Neural crest cell (in vitro differentiated cells): ENCODE measurements around the gene RAB9A. TPM values are rescaled to one million over a fixed set of nuclear protein-coding genes. Genes with fewer than 3 reads are reported as not detected.
"Not testable (repeated sequence)": the region's sequence is repeated elsewhere in the genome, so short reads cannot be mapped to it uniquely, and the experiment has no call there.

Experiments used
- DNase-seq: peaks from one replicate; pipeline ENCODE4 v3.0.0; 2021; ENCODE audit warnings: low read depth, mixed read lengths, low spot score
- H3K27ac Mint-ChIP-seq: one replicate; pipeline ENCODE4 v1.8.0; 2021; ENCODE audit warnings: mild to moderate bottlenecking, mixed read lengths; ENCODE audit not compliant: unreplicated experiment
- H3K27me3 Mint-ChIP-seq: 2 replicates; pipeline ENCODE4 v1.8.0; 2021; ENCODE audit warnings: low read depth, mild to moderate bottlenecking, mixed read lengths
- H3K36me3 Mint-ChIP-seq: 2 replicates; pipeline ENCODE4 v1.8.0; 2021; ENCODE audit warnings: low read depth, mild to moderate bottlenecking, mixed read lengths
- H3K4me1 Mint-ChIP-seq: 2 replicates; pipeline ENCODE4 v1.8.0; 2021; ENCODE audit warnings: mixed read lengths
- H3K4me3 Mint-ChIP-seq: one replicate; pipeline ENCODE4 v1.8.0; 2021; ENCODE audit warnings: mild to moderate bottlenecking, mixed read lengths
- H3K9me3 Mint-ChIP-seq: 2 replicates; pipeline ENCODE4 v1.8.0; 2021; ENCODE audit warnings: mixed read lengths
- CTCF ChIP-seq: fragments of 200-600 bp; sonication (generic); conservative IDR thresholded peaks from 2 replicates; pipeline ENCODE4 v1.5.0; 2021; ENCODE audit warnings: antibody characterized with exemption, mild to moderate bottlenecking
- total RNA-seq: library from RNA; stranded (reverse); gene quantifications from 2 replicates; pipeline ENCODE4 v1.2.1, GENCODE V29; 2021

Gene RAB9A
- total RNA-seq, 1 donor from 2014 or later = 11.6 TPM

GRCh38 chrX:13662355-13662791 lies 26.6 kb upstream of the RAB9A start:
- H3K27me3 Mint-ChIP-seq = no peaks in the 10 kb centered on the region
- TF ChIP-seq CTCF = no peak
- H3K36me3 Mint-ChIP-seq = peaks cover 10% of the 10 kb centered on the region
- H3K4me1 Mint-ChIP-seq = peaks cover 20% of the 10 kb centered on the region
- no peak for DNase-seq
- no peaks in the 10 kb centered on the region for H3K9me3 Mint-ChIP-seq
- no peak overlapping the region for H3K4me3 Mint-ChIP-seq
- H3K27ac Mint-ChIP-seq = no peak overlapping the region

- H3K27ac Mint-ChIP-seq = no peak overlapping the region
- TF ChIP-seq CTCF = no peak
- peaks cover 18% of the 10 kb centered on the region for H3K4me1 Mint-ChIP-seq
- H3K4me3 Mint-ChIP-seq = no peak overlapping the region
- no peaks in the 10 kb centered on the region for H3K9me3 Mint-ChIP-seq
- no peak for DNase-seq
- H3K36me3 Mint-ChIP-seq = peaks cover 10% of the 10 kb centered on the region
- H3K27me3 Mint-ChIP-seq = no peaks in the 10 kb centered on the region
Measured at GRCh38 chrX:13664020-13664419, 24.9 kb upstream of the RAB9A start.

GRCh38 chrX:13666836-13667235 lies 22.1 kb upstream of the RAB9A start:
- Mint-ChIP-seq H3K9me3 (peaks cover 6% of the 10 kb centered on the region), H3K36me3 (peaks cover 10% of the 10 kb centered on the region), H3K27ac (peak overlapping the region; percentile 53), H3K4me3 (peak overlapping the region; percentile 8), H3K27me3 (no peaks in the 10 kb centered on the region), H3K4me1 (peaks cover 15% of the 10 kb centered on the region)
- no peak for TF ChIP-seq CTCF
- no peak for DNase-seq

GRCh38 chrX:13667919-13668318 lies 21.0 kb upstream of the RAB9A start:
- H3K9me3 Mint-ChIP-seq = peaks cover 9% of the 10 kb centered on the region
- H3K4me1 Mint-ChIP-seq = peaks cover 15% of the 10 kb centered on the region
- no peak for TF ChIP-seq CTCF
- H3K27ac Mint-ChIP-seq = peak overlapping the region; percentile 12
- H3K36me3 Mint-ChIP-seq = peaks cover 14% of the 10 kb centered on the region
- DNase-seq = no peak
- no peaks in the 10 kb centered on the region for H3K27me3 Mint-ChIP-seq
- no peak overlapping the region for H3K4me3 Mint-ChIP-seq

GRCh38 chrX:13669246-13669737 lies 19.6 kb upstream of the RAB9A start:
- TF ChIP-seq CTCF = no peak
- Mint-ChIP-seq H3K36me3 (peaks cover 16% of the 10 kb centered on the region), H3K4me1 (peaks cover 15% of the 10 kb centered on the region), H3K27me3 (no peaks in the 10 kb centered on the region), H3K9me3 (peaks cover 9% of the 10 kb centered on the region), H3K4me3 (no peak overlapping the region), H3K27ac (no peak overlapping the region)
- no peak for DNase-seq

GRCh38 chrX:13669755-13670154 lies 19.2 kb upstream of the RAB9A start:
- H3K27ac Mint-ChIP-seq, H3K27me3 Mint-ChIP-seq, DNase-seq, H3K4me3 Mint-ChIP-seq, H3K9me3 Mint-ChIP-seq: not testable (repeated sequence)
- H3K36me3 Mint-ChIP-seq = peaks cover 16% of the 10 kb centered on the region
- H3K4me1 Mint-ChIP-seq = peaks cover 15% of the 10 kb centered on the region
